Measurements from ENCODE around the gene RAB18.

RAB18 gene

DNA sequence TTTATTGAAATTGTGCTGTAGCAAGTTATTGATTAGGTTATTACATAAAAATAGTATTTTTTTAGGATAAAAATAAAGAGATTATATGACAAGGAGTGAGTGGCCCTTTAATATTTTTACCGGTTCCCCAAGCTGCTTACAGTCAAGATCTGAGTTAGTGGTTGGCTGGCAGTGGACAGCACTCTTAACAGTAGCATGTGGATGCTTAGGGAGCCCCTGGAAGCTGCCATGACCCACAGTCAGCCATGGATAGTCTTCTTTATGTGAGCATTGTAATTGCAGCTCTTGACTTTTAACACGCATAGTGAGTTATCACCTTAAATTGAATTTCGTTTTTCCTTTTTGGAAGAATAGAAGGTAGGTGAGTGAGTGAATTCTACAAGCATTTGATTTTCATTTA lies 22.1 kb downstream of the RAB18 start:
- no peaks in the 10 kb centered on the region for H3K9me2 ChIP-seq (replicated peaks; ENCODE audit: insufficient read depth, low read length)
- H3K9me3 ChIP-seq (ENCODE audit: insufficient read depth, low read length), result no peaks in the 10 kb centered on the region
- TF ChIP-seq, protein P1, sequence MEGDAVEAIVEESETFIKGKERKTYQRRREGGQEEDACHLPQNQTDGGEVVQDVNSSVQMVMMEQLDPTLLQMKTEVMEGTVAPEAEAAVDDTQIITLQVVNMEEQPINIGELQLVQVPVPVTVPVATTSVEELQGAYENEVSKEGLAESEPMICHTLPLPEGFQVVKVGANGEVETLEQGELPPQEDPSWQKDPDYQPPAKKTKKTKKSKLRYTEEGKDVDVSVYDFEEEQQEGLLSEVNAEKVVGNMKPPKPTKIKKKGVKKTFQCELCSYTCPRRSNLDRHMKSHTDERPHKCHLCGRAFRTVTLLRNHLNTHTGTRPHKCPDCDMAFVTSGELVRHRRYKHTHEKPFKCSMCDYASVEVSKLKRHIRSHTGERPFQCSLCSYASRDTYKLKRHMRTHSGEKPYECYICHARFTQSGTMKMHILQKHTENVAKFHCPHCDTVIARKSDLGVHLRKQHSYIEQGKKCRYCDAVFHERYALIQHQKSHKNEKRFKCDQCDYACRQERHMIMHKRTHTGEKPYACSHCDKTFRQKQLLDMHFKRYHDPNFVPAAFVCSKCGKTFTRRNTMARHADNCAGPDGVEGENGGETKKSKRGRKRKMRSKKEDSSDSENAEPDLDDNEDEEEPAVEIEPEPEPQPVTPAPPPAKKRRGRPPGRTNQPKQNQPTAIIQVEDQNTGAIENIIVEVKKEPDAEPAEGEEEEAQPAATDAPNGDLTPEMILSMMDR (IDR thresholded peaks at IDR 0.05; ENCODE audit: insufficient read depth, low read length, poor library complexity, severe bottlenecking), result no peak
- no peak for TF ChIP-seq EZH2phosphoT487 (conservative IDR thresholded peaks at IDR 0.05; ENCODE audit: low read length)
- H3K4me2 ChIP-seq (ENCODE audit: low read depth, low read length, poor library complexity, severe bottlenecking), result no peak overlapping the region
- H3K36me3 ChIP-seq (ENCODE audit: low read length), result 0 out of 2 replicates have a peak, but pooled peaks cover 2% of the 10 kb centered on the region
- 0 out of 2 replicates have a peak, but pooled peaks cover 10% of the 10 kb centered on the region for H4K20me1 ChIP-seq (ENCODE audit: low read depth, low read length)
- no peak overlapping the region for H2AFZ ChIP-seq (ENCODE audit: low read depth, low read length, severe bottlenecking)
- H3F3A ChIP-seq (ENCODE audit: insufficient read depth), result peaks cover 5% of the 10 kb centered on the region; the same call in 1 of the 2 replicates
- no peak overlapping the region for H3K27ac ChIP-seq (ENCODE audit: low read depth, low read length)
- no peak overlapping the region for H3K4me3 ChIP-seq (ENCODE audit: insufficient read depth, low read length, poor library complexity, severe bottlenecking)
- no peaks in the 10 kb centered on the region for H3K27me3 ChIP-seq (ENCODE audit: low read length)
- H3K9ac ChIP-seq (ENCODE audit: low read length), result no peak overlapping the region
- peaks cover 70% of the 10 kb centered on the region for H3K79me2 ChIP-seq (ENCODE audit: insufficient read depth, low read length)

DNA sequence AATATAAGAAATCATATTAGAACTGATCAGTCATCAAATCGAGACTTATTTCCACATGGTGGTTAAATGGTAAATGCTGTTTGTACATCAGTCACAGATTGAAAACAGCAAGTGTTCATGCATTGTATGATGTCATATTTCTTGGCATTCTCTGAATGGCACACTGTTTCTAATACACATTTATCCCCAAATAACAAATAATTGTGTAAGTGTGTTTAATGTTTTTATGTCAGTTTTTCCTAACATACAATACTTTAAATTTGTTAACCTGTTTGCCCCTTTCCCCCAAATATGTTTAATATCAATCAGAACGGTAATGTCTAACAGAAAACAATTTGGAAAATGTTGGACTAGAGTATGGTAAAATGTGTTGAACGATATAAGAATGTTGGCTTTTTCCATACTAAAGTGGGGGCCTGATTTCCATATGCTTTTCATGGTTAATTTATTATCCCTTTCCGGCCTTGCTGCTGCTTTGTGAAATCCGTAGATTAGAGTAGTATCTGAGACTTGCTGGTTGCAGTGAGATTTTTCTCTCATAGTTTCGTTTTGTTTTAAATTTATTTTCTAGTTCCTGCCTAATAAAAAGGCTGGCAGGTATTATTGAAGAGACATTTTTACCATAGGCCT lies 23.7 kb downstream of the RAB18 start:
- Histone ChIP-seq H3K9me2 (replicated peaks; ENCODE audit: insufficient read depth, low read length) (no peaks in the 10 kb centered on the region), H4K20me1 (ENCODE audit: low read depth, low read length) (0 out of 2 replicates have a peak, but pooled peaks cover 10% of the 10 kb centered on the region), H3K79me2 (ENCODE audit: insufficient read depth, low read length) (peaks cover 55% of the 10 kb centered on the region), H3K9me3 (ENCODE audit: insufficient read depth, low read length) (no peaks in the 10 kb centered on the region), H3K27me3 (ENCODE audit: low read length) (no peaks in the 10 kb centered on the region), H3K9ac (ENCODE audit: low read length) (no peak overlapping the region), H3F3A (ENCODE audit: insufficient read depth) (peaks cover 5% of the 10 kb centered on the region; the same call in 1 of the 2 replicates), H3K4me3 (ENCODE audit: insufficient read depth, low read length, poor library complexity, severe bottlenecking) (no peak overlapping the region), H3K27ac (ENCODE audit: low read depth, low read length) (no peak overlapping the region), H3K4me2 (ENCODE audit: low read depth, low read length, poor library complexity, severe bottlenecking) (no peak overlapping the region), H2AFZ (ENCODE audit: low read depth, low read length, severe bottlenecking) (no peak overlapping the region), H3K36me3 (ENCODE audit: low read length) (0 out of 2 replicates have a peak, but pooled peaks cover 7% of the 10 kb centered on the region)
- TF ChIP-seq EZH2phosphoT487 (conservative IDR thresholded peaks at IDR 0.05; ENCODE audit: low read length), result no peak

DNA sequence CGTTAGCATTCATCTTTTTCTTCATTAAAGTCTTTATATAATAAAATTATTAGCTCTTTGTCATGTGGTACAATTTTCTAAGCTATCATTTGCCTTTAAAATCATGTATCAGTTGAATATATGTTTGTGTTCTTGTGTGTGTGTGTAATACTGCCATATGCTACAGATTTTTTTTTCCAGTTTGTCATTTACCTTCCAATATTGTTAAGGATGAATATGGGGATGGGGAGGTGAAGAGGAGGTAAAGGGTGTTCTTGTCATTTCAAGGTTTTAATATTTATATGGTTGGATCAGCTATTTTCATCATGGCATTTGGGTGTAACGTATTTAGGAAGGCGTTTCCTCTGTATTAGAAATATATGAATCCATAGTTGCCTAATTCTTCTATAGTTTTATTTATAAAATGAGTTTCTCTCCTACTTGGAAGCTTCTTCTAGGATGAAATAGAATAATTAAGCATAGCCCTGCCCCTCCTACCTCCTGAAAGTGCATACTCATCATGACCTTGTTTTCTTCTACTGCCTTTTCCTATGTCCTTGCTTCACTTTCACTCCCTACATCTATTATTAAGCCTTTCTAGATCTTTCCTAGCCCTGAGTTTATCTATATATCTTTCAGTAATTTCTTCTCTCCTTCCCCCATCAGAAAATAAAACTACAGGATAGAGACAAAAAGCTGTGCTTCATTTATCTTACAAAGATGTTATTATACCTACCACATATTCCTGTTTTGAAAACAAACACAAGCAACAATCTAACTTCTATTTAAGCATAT lies 25.1 kb downstream of the RAB18 start:
- H3K4me2 ChIP-seq (ENCODE audit: low read depth, low read length, poor library complexity, severe bottlenecking), result no peak overlapping the region
- peaks cover 4% of the 10 kb centered on the region; the same call in 1 of the 2 replicates for H3F3A ChIP-seq (ENCODE audit: insufficient read depth)
- no peaks in the 10 kb centered on the region for H3K9me2 ChIP-seq (replicated peaks; ENCODE audit: insufficient read depth, low read length)
- no peak overlapping the region for H3K9ac ChIP-seq (ENCODE audit: low read length)
- H4K20me1 ChIP-seq (ENCODE audit: low read depth, low read length), result 0 out of 2 replicates have a peak, but pooled peaks cover 10% of the 10 kb centered on the region
- no peak overlapping the region for H3K27ac ChIP-seq (ENCODE audit: low read depth, low read length)
- H2AFZ ChIP-seq (ENCODE audit: low read depth, low read length, severe bottlenecking), result no peak overlapping the region
- no peaks in the 10 kb centered on the region for H3K27me3 ChIP-seq (ENCODE audit: low read length)
- H3K9me3 ChIP-seq (ENCODE audit: insufficient read depth, low read length), result no peaks in the 10 kb centered on the region
- H3K79me2 ChIP-seq (ENCODE audit: insufficient read depth, low read length), result peaks cover 44% of the 10 kb centered on the region
- no peak overlapping the region for H3K4me3 ChIP-seq (ENCODE audit: insufficient read depth, low read length, poor library complexity, severe bottlenecking)
- no peak for TF ChIP-seq EZH2phosphoT487 (conservative IDR thresholded peaks at IDR 0.05; ENCODE audit: low read length)
- TF ChIP-seq, protein P1 (IDR thresholded peaks at IDR 0.05; ENCODE audit: insufficient read depth, low read length, poor library complexity, severe bottlenecking), result no peak
- H3K36me3 ChIP-seq (ENCODE audit: low read length), result peaks cover 21% of the 10 kb centered on the region
